A673 (cell line): ENCODE results near the gene DMXL2.

ENCODE experiments used
- CTCF ChIP-seq: fragments of 300-800, 200-600 bp; sonication (generic); conservative IDR thresholded peaks from 2 replicates; pipeline ENCODE4 v1.5.1; 2017; ENCODE audit warnings: low read depth, mild to moderate bottlenecking, antibody characterized with exemption, low read length, moderate library complexity, mixed read lengths
- EZH2 ChIP-seq: fragments of 200-600 bp; sonication (generic); IDR thresholded peaks from 2 replicates; pipeline ENCODE4 v1.6.1; 2017; ENCODE audit warnings: borderline replicate concordance, low read depth, mild to moderate bottlenecking, mixed read lengths, antibody characterized with exemption, low read length; ENCODE audit not compliant: poor library complexity, severe bottlenecking

- TF ChIP-seq CTCF (no peak), EZH2 (no peak)
These were observed 32.5 kb downstream of the DMXL2 start for GRCh38 chr15:51589881-51590568.
